IMR-90 (cell line): Measurements from ENCODE around the gene MYBPC3. TPM values are rescaled to one million over a fixed set of nuclear protein-coding genes. Genes with fewer than 3 reads are reported as not detected.

Experiments used
- ATAC-seq: fragments of 200-7000 bp; cut with Tn5 transposase; 2 replicates; pipeline ENCODE4 v1.9.1; 2020; ENCODE audit warnings: low read depth, mild to moderate bottlenecking, moderate library complexity
- BruUV-seq: library from RNA; stranded (reverse); fragments of 400-500 nt; replicated peaks from 2 replicates; lab custom pipeline; 2021; lab: Mats Ljungman, UMichigan
- CTCF ChIA-PET: fragments of 300-600 bp; formaldehyde crosslinking; extraction: SDS; loops from one replicate; lab custom pipeline; 2021; ENCODE audit warnings: antibody characterized with exemption; lab: Yijun Ruan, JAX
- POLR2A ChIA-PET: fragments of 300-600 bp; sonication (Branson Sonifier 250); formaldehyde crosslinking; loops from one replicate; lab custom pipeline; 2022; ENCODE audit warnings: antibody characterized with exemption; ENCODE audit not compliant: unreplicated experiment; lab: Charles Lee
- DNase-seq: peaks from one replicate; pipeline ENCODE4 v3.0.0; 2013
- H2AFZ ChIP-seq: replicated peaks from 2 replicates; pipeline ENCODE3; 2013; ENCODE audit warnings: low read length, mild to moderate bottlenecking; ENCODE audit not compliant: poor library complexity
- H2AK5ac ChIP-seq: 2 replicates; pipeline ENCODE4 v1.6.1; 2013; ENCODE audit warnings: low read depth, low read length, inconsistent platforms
- H2AK9ac ChIP-seq: replicated peaks from 2 replicates; pipeline ENCODE3; 2013; ENCODE audit warnings: mild to moderate bottlenecking, low read depth, low read length, moderate library complexity; ENCODE audit not compliant: poor library complexity
- H2BK120ac ChIP-seq: 2 replicates; pipeline ENCODE4 v1.6.1; 2013; ENCODE audit warnings: low read depth, low read length, inconsistent platforms
- H2BK15ac ChIP-seq: 3 replicates; pipeline ENCODE4 v1.6.1; 2013; ENCODE audit warnings: low read depth, low read length, inconsistent platforms
- H2BK20ac ChIP-seq: 2 replicates; pipeline ENCODE4 v1.6.1; 2013; ENCODE audit warnings: low read depth, mild to moderate bottlenecking, inconsistent platforms, low read length, moderate library complexity
- H2BK5ac ChIP-seq: 2 replicates; pipeline ENCODE4 v1.6.1; 2013; ENCODE audit warnings: mild to moderate bottlenecking, low read depth, low read length, inconsistent platforms; ENCODE audit not compliant: poor library complexity, severe bottlenecking
- H3K14ac ChIP-seq: replicated peaks from 2 replicates; pipeline ENCODE4 v1.6.1; 2013; ENCODE audit warnings: low read depth, low read length, inconsistent platforms
- H3K18ac ChIP-seq: 2 replicates; pipeline ENCODE4 v1.6.1; 2013; ENCODE audit warnings: low read depth, low read length, control low read depth
- H3K23ac ChIP-seq: 2 replicates; pipeline ENCODE4 v1.6.1; 2013; ENCODE audit warnings: low read depth, low read length, inconsistent platforms
- H3K27ac ChIP-seq: 2 replicates; pipeline ENCODE4 v1.5.1; 2013; ENCODE audit warnings: mild to moderate bottlenecking, control low read depth, low read length; ENCODE audit not compliant: insufficient read depth
- H3K27me3 ChIP-seq: 2 replicates; pipeline ENCODE4 v1.6.1; 2013; ENCODE audit warnings: low read length; ENCODE audit not compliant: control insufficient read depth, insufficient read depth
- H3K36me3 ChIP-seq: 2 replicates; pipeline ENCODE4 v1.6.1; 2013; ENCODE audit warnings: low read length, mixed read lengths; ENCODE audit not compliant: control insufficient read depth, insufficient read depth
- H3K4ac ChIP-seq: 2 replicates; pipeline ENCODE4 v1.6.1; 2013; ENCODE audit warnings: low read depth, low read length, inconsistent platforms
- H3K4me1 ChIP-seq: 2 replicates; pipeline ENCODE4 v1.6.1; 2013; ENCODE audit warnings: low read length, mixed read lengths; ENCODE audit not compliant: control insufficient read depth, insufficient read depth
- H3K4me2 ChIP-seq: 2 replicates; pipeline ENCODE4 v1.6.1; 2013; ENCODE audit warnings: low read depth, mild to moderate bottlenecking, control low read depth, low read length, moderate library complexity
- H3K4me3 ChIP-seq: 2 replicates; pipeline ENCODE4 v1.5.1; 2013; ENCODE audit warnings: low read depth, mild to moderate bottlenecking, control low read depth, low read length, moderate library complexity; ENCODE audit not compliant: insufficient read depth
- H3K56ac ChIP-seq: 2 replicates; pipeline ENCODE4 v1.6.1; 2013; ENCODE audit warnings: low read length, inconsistent platforms; ENCODE audit not compliant: insufficient read depth; ENCODE audit errors: extremely low read depth
- H3K79me1 ChIP-seq, 2 experiments: 2 replicates each; pipeline ENCODE4 v1.6.1; 2013; ENCODE audit warnings: low read length in 2 of 2, inconsistent platforms in 1 of 2, low read depth in 1 of 2
- H3K9ac ChIP-seq: 2 replicates; pipeline ENCODE4 v1.6.1; 2013; ENCODE audit warnings: low read depth, low read length, control low read depth
- H3K9me1 ChIP-seq: 2 replicates; pipeline ENCODE4 v1.6.1; 2013; ENCODE audit warnings: low read length, inconsistent platforms; ENCODE audit not compliant: insufficient read depth
- H3K9me3 ChIP-seq: 2 replicates; pipeline ENCODE4 v1.6.1; 2013; ENCODE audit warnings: low read length; ENCODE audit not compliant: control insufficient read depth, insufficient read depth
- H4K20me1 ChIP-seq: 2 replicates; pipeline ENCODE4 v1.6.1; 2013; ENCODE audit warnings: low read length, inconsistent platforms; ENCODE audit not compliant: insufficient read depth
- H4K5ac ChIP-seq: 2 replicates; pipeline ENCODE4 v1.6.1; 2013; ENCODE audit warnings: mild to moderate bottlenecking, low read depth, low read length, control low read depth
- H4K8ac ChIP-seq, 2 experiments: 2 replicates each; pipeline ENCODE4 v1.6.1; 2013; ENCODE audit warnings: low read depth in 2 of 2, low read length in 2 of 2, control low read depth in 1 of 2, inconsistent platforms in 1 of 2
- H4K91ac ChIP-seq: 2 replicates; pipeline ENCODE4 v1.6.1; 2013; ENCODE audit warnings: low read depth, low read length, inconsistent platforms; ENCODE audit not compliant: insufficient read depth
- POLR2A ChIP-seq: IDR thresholded peaks from 2 replicates; pipeline ENCODE4 v1.6.1; 2012; ENCODE audit warnings: mild to moderate bottlenecking, low read depth, low read length
- RAD21 ChIP-seq: IDR thresholded peaks from 2 replicates; pipeline ENCODE4 v1.6.1; 2012; ENCODE audit warnings: low read length, improper control_type of control experiment
- USF2 ChIP-seq: fragments of 150-350 bp; IDR thresholded peaks from 2 replicates; pipeline ENCODE4 v1.6.1; 2017; ENCODE audit warnings: mild to moderate bottlenecking, antibody characterized with exemption, low read length, low read depth
- WGBS, 2 experiments: methylation state at CpG; one replicate each; pipeline versions ENCODE4 v1.1.5 to v1.1.7; 2013; ENCODE audit warnings: missing lambda C conversion rate in 2 of 2; ENCODE audit not compliant: insufficient read length in 1 of 2; ENCODE audit errors: extremely low coverage in 2 of 2; 5-methylcytosine and 5-hydroxymethylcytosine counted together
- dilution Hi-C: fragments of 300-500 bp; cut with HindIII; formaldehyde crosslinking; loops from one replicate; pipeline ENCODE4 v1.14.3; 2018; ENCODE audit warnings: low sequenced_read_pairs; ENCODE audit not compliant: unreplicated experiment
- in situ Hi-C: fragments of 300-500 bp; cut with MboI; formaldehyde crosslinking; loops from 3 replicates; pipeline ENCODE4 v1.14.3; 2019; ENCODE audit warnings: low sequenced_read_pairs, inconsistent platforms, mixed read lengths
- intact Hi-C: fragments of 100-400 bp; cut with micrococcal nuclease; formaldehyde crosslinking; loops from 2 replicates; pipeline ENCODE4 v1.10.0; 2022
- polyA plus RNA-seq, 3 experiments: library from polyadenylated mRNA; depleted of rRNA; stranded (reverse); fragments of >200 nt; gene quantifications; 2 replicates each; pipeline ENCODE4 v1.2.3, GENCODE V29; 2012; ENCODE audit warnings: low replicate concordance in 1 of 3
- total RNA-seq: library from RNA; depleted of rRNA; stranded (reverse); fragments of >200 nt; gene quantifications from 2 replicates; pipeline ENCODE4 v1.2.3, GENCODE V29; 2012

MYBPC3 gene
- total and polyA plus RNA-seq, 2 of the 4 experiments (the other 2 are of a cell fraction) = not detected

- H3K56ac ChIP-seq = no peak overlapping the region
- TF ChIP-seq POLR2A (no peak), RAD21 (no peak), USF2 (no peak)
- DNase-seq = no peak
- intact Hi-C loops (no loop called here), dilution Hi-C loops (no loop called here), in situ Hi-C loops (no loop called here)
- no peak overlapping the region for H3K4me3 ChIP-seq
- no peak overlapping the region for H3K23ac ChIP-seq
- H2BK15ac ChIP-seq = no peak overlapping the region
- H2AFZ ChIP-seq = no peak overlapping the region
- no peak overlapping the region for H2AK5ac ChIP-seq
- no TSS peak for BruUV-seq
- H3K27ac ChIP-seq = no peak overlapping the region
- no peak overlapping the region for H3K9ac ChIP-seq
- peaks cover 9% of the 10 kb centered on the region for H3K4me1 ChIP-seq
- H4K5ac ChIP-seq = no peak overlapping the region
- H4K20me1 ChIP-seq = no peaks in the 10 kb centered on the region
- no peaks in the 10 kb centered on the region for H3K36me3 ChIP-seq
- H2BK120ac ChIP-seq = no peak overlapping the region
- H3K27me3 ChIP-seq = no peaks in the 10 kb centered on the region
- H3K18ac ChIP-seq = no peak overlapping the region
- H3K4ac ChIP-seq = no peak overlapping the region
- H2BK5ac ChIP-seq = no peak overlapping the region
- H3K9me3 ChIP-seq = no peaks in the 10 kb centered on the region
- ChIA-PET POLR2A (no interaction called here), CTCF (no interaction called here)
- no peak overlapping the region for H2AK9ac ChIP-seq
- no peak overlapping the region for H3K14ac ChIP-seq
- H3K79me1 ChIP-seq = no peaks in the 10 kb centered on the region
- WGBS, 2 experiments = 96% methylated on average over 4 of the region's 6 CpGs; no CpG with 5 or more reads in 1 of the 2 experiments
- H3K4me2 ChIP-seq = no peak overlapping the region
- H3K9me1 ChIP-seq = peaks cover 6% of the 10 kb centered on the region
- H4K91ac ChIP-seq = no peak overlapping the region
- no peak overlapping the region for H2BK20ac ChIP-seq
- no peak for ATAC-seq
- H4K8ac ChIP-seq = no peak overlapping the region
Measured at GRCh38 chr11:47390422-47390760, 37.9 kb upstream of the MYBPC3 start.
